HCT116 (cell line): ENCODE data around the gene PUSL1. TPM values are rescaled to one million over a fixed set of nuclear protein-coding genes. Genes with fewer than 3 reads are reported as not detected.
A peak's percentile ranks its signal among the peaks of the same experiment; 100 is the strongest.

Source experiments
- ATAC-seq: fragments of 200-7000 bp; cut with Tn5 transposase; 2 replicates; pipeline ENCODE4 v1.9.1; 2020; ENCODE audit warnings: mild to moderate bottlenecking, moderate library complexity
- BruUV-seq: library from RNA; stranded (reverse); fragments of 400-500 nt; replicated peaks from 2 replicates; lab custom pipeline; 2021; lab: Mats Ljungman, UMichigan
- CTCF ChIA-PET: fragments of 300-600 bp; sonication (Branson Sonifier 250); formaldehyde crosslinking; loops from one replicate; lab custom pipeline; 2021; ENCODE audit warnings: antibody characterized with exemption; lab: Charles Lee
- POLR2A ChIA-PET: fragments of 300-600, 350-600 bp; sonication (Branson Sonifier 250); formaldehyde crosslinking; loops from one replicate; lab custom pipeline; 2021; ENCODE audit warnings: antibody characterized with exemption; lab: Charles Lee
- RAD21 ChIA-PET, 2 experiments: fragments of 300-600 bp; sonication (Branson Sonifier 250); formaldehyde crosslinking; loops; one replicate each; lab custom pipeline; 2023; ENCODE audit warnings: low total read pairs in 2 of 2; ENCODE audit not compliant: uncharacterized antibody in 2 of 2, unreplicated experiment in 2 of 2, low non-redundant PET in 1 of 2; lab: Charles Lee
- DNase-seq: peaks from one replicate; pipeline ENCODE4 v3.0.0-alpha.2; 2010; ENCODE audit warnings: low read depth, low spot score
- H2AFZ ChIP-seq: fragments of 200-600 bp; shearing (Covaris generic), sonication (generic); 2 replicates; pipeline ENCODE4 v1.6.1; 2017; ENCODE audit warnings: low read depth, mixed run types, mixed read lengths, antibody characterized with exemption, low read length; ENCODE audit not compliant: poor library complexity, severe bottlenecking
- H3K27ac ChIP-seq: 2 replicates; pipeline ENCODE4 v1.5.1; 2012; ENCODE audit warnings: low read depth, low read length
- H3K27me3 ChIP-seq: fragments of 200-600 bp; sonication (generic); 2 replicates; pipeline ENCODE4 v1.6.1; 2016; ENCODE audit warnings: mixed run types, low read length, mixed read lengths; ENCODE audit not compliant: insufficient read depth
- H3K36me3 ChIP-seq, 2 experiments: fragments of 200-500 bp in 1 of 2; fragments of 200-600 bp in 1 of 2; sonication (Bioruptor generic) in 1 of 2; sonication (generic) in 1 of 2; 2 replicates each; pipeline versions ENCODE4 v1.5.1 to v1.6.1; 2014 to 2016; ENCODE audit warnings: low read length in 2 of 2, inconsistent platforms in 1 of 2, mixed read lengths in 1 of 2, mixed run types in 1 of 2; ENCODE audit not compliant: insufficient read depth in 2 of 2, control insufficient read depth in 1 of 2
- H3K4me1 ChIP-seq, 2 experiments: fragments of 200-600 bp in 1 of 2; sonication (generic) in 1 of 2; 2 replicates each; pipeline versions ENCODE4 v1.5.1 to v1.6.1; 2012 to 2017; ENCODE audit warnings: low read length in 2 of 2, inconsistent platforms in 1 of 2, mild to moderate bottlenecking in 1 of 2, mixed read lengths in 1 of 2, mixed run types in 1 of 2, moderate library complexity in 1 of 2; ENCODE audit not compliant: insufficient read depth in 2 of 2, control insufficient read depth in 1 of 2
- H3K4me2 ChIP-seq: fragments of 200-600 bp; sonication (generic); 2 replicates; pipeline ENCODE4 v1.6.1; 2017; ENCODE audit warnings: mixed run types, low read length, mixed read lengths
- H3K4me3 ChIP-seq, 2 experiments: fragments of 200-600 bp in 1 of 2; sonication (generic) in 1 of 2; replicated peaks in 1 of 2; 2 replicates each; pipeline ENCODE4 v1.5.1; 2011 to 2016; ENCODE audit warnings: low read length in 2 of 2, control low read depth in 1 of 2, low read depth in 1 of 2, mild to moderate bottlenecking in 1 of 2, mixed read lengths in 1 of 2, mixed run types in 1 of 2
- H3K79me2 ChIP-seq: fragments of 200-600 bp; sonication (generic); 2 replicates; pipeline ENCODE4 v1.6.1; 2017; ENCODE audit warnings: mild to moderate bottlenecking, mixed run types, low read length, moderate library complexity, mixed read lengths; ENCODE audit not compliant: insufficient read depth
- H3K9ac ChIP-seq: fragments of 200-600 bp; sonication (generic); 2 replicates; pipeline ENCODE4 v1.6.1; 2016; ENCODE audit warnings: low read length, mixed read lengths
- H3K9me2 ChIP-seq: fragments of 200-600 bp; sonication (generic), shearing (Covaris generic); 2 replicates; pipeline ENCODE4 v1.6.1; 2017; ENCODE audit warnings: mixed run types, mild to moderate bottlenecking, moderate library complexity; ENCODE audit not compliant: insufficient read depth
- H3K9me3 ChIP-seq, 2 experiments: fragments of 200-500 bp in 1 of 2; fragments of 200-600 bp in 1 of 2; sonication (Bioruptor generic) in 1 of 2; sonication (generic) in 1 of 2; 2 replicates each; pipeline ENCODE4 v1.6.1; 2014 to 2017; ENCODE audit warnings: low read length in 2 of 2, mixed read lengths in 2 of 2, inconsistent platforms in 1 of 2, low read depth in 1 of 2, mild to moderate bottlenecking in 1 of 2, mixed run types in 1 of 2, moderate library complexity in 1 of 2; ENCODE audit not compliant: control insufficient read depth in 1 of 2, insufficient read depth in 1 of 2
- H4K20me1 ChIP-seq: fragments of 200-600 bp; sonication (generic), shearing (Covaris generic); 2 replicates; pipeline ENCODE4 v1.6.1; 2017; ENCODE audit warnings: mixed run types, mild to moderate bottlenecking, moderate library complexity; ENCODE audit not compliant: insufficient read depth
- CEBPB ChIP-seq: IDR thresholded peaks from 2 replicates; pipeline ENCODE4 v1.6.1; 2012; ENCODE audit warnings: low read depth
- CTCF ChIP-seq, 3 experiments: fragments of 200-600 bp in 1 of 3; sonication (generic) in 1 of 3; IDR thresholded peaks in 2 of 3; conservative IDR thresholded peaks in 1 of 3; 2 replicates each; pipeline ENCODE4 v1.5.1; 2012 to 2017; ENCODE audit warnings: low read depth in 2 of 3, low read length in 2 of 3, antibody characterized with exemption in 1 of 3, borderline replicate concordance in 1 of 3, control low read depth in 1 of 3, mild to moderate bottlenecking in 1 of 3, mixed read lengths in 1 of 3, mixed run types in 1 of 3, moderate library complexity in 1 of 3; ENCODE audit not compliant: insufficient read depth in 1 of 3
- POLR2AphosphoS5 ChIP-seq: IDR thresholded peaks from 2 replicates; pipeline ENCODE4 v1.6.1; 2011; ENCODE audit warnings: mild to moderate bottlenecking, low read depth, low read length, moderate library complexity
- RAD21 ChIP-seq: IDR thresholded peaks from 2 replicates; pipeline ENCODE4 v1.6.1; 2012; ENCODE audit warnings: low read depth, mild to moderate bottlenecking
- SIN3A ChIP-seq: IDR thresholded peaks from 2 replicates; pipeline ENCODE4 v1.6.1; 2012; ENCODE audit warnings: low read depth
- SP1 ChIP-seq: IDR thresholded peaks from 2 replicates; pipeline ENCODE4 v1.6.1; 2012; ENCODE audit warnings: low read depth
- SRF ChIP-seq: IDR thresholded peaks from 2 replicates; pipeline ENCODE4 v1.6.1; 2012; ENCODE audit warnings: low read depth
- intact Hi-C: fragments of 100-400 bp; cut with micrococcal nuclease; formaldehyde crosslinking; loops from 2 replicates; pipeline ENCODE4 v1.10.0; 2022
- total RNA-seq: library from RNA; stranded (reverse); gene quantifications from one replicate; pipeline ENCODE4 v1.2.1, GENCODE V29; 2021; ENCODE audit not compliant: unreplicated experiment

The PUSL1 gene
- total RNA-seq, 1 experiment from 2014 or later: 47.2 TPM

- CTCF ChIA-PET: no interaction called here
Observed at GRCh38 chr1:1353389-1354151, 45.2 kb downstream of the PUSL1 start.

More at GRCh38 chr1:1353389-1354151, 45.2 kb downstream of the PUSL1 start:
- no peak overlapping the region; the same call in 1 of the 2 replicates for H3K27ac ChIP-seq
- no peak overlapping the region for H3K4me3 ChIP-seq
- intact Hi-C loops: no loop called here
- no peak overlapping the region for H2AFZ ChIP-seq
- H3K9ac ChIP-seq: 0 out of 2 replicates have a peak overlapping the region, but pooled peaks have one; percentile 12
- POLR2A ChIA-PET: no interaction called here
- no peaks in the 10 kb centered on the region for H3K36me3 ChIP-seq
- DNase-seq (no peak), ATAC-seq (peak; percentile 24)
- peaks cover 10 to 43% of the 10 kb centered on the region in 2 experiments for H3K4me1 ChIP-seq
- no peaks in the 10 kb centered on the region for H4K20me1 ChIP-seq
- no TSS peak for BruUV-seq
- H3K9me2 ChIP-seq: no peaks in the 10 kb centered on the region
- RAD21 ChIA-PET: no interaction called here
- no peaks in the 10 kb centered on the region for H3K27me3 ChIP-seq
- H3K79me2 ChIP-seq: peaks cover 3% of the 10 kb centered on the region; the same call in 1 of the 2 replicates
- peak overlapping the region; percentile 40 for H3K4me2 ChIP-seq
- H3K9me3 ChIP-seq: no peaks in the 10 kb centered on the region
- TF ChIP-seq SRF (no peak), SP1 (no peak), CEBPB (no peak), SIN3A (no peak), CTCF (IDR thresholded peaks at IDR 0.05 in 2 of 3, conservative IDR thresholded peaks at IDR 0.05 in 1 of 3; ENCODE audit: borderline replicate concordance in 1 of 3, insufficient read depth in 1 of 3, low read depth in 2 of 3, low read length in 2 of 3) (no peak), POLR2AphosphoS5 (no peak), RAD21 (no peak)
- TF ChIP-seq, all 23 proteins: peak for 0
